Smooth muscle cell (in vitro differentiated cells): ENCODE data around the gene PPBP. TPM values are rescaled to one million over a fixed set of nuclear protein-coding genes. Genes with fewer than 3 reads are reported as not detected.

Source experiments
- DNase-seq: peaks from one replicate; lab custom pipeline; 2025; ENCODE audit not compliant: unreplicated experiment; lab: John Stamatoyannopoulos, UW
- H2AFZ ChIP-seq: fragments of 200-600 bp; sonication (generic); 2 replicates; pipeline ENCODE4 v1.6.0; 2016; ENCODE audit warnings: antibody characterized with exemption, low read depth, mild to moderate bottlenecking
- H3F3A ChIP-seq: fragments of 200-600 bp; sonication (generic); 2 replicates; pipeline ENCODE4 v1.6.0; 2017; ENCODE audit warnings: antibody characterized with exemption, low read depth
- H3K27ac ChIP-seq: fragments of 200-600 bp; sonication (generic); 2 replicates; pipeline ENCODE4 v1.5.1; 2016; ENCODE audit warnings: low read depth, mild to moderate bottlenecking
- H3K27me3 ChIP-seq: fragments of 200-600 bp; sonication (generic); 2 replicates; pipeline ENCODE4 v1.6.1; 2016; ENCODE audit warnings: low read depth, mild to moderate bottlenecking
- H3K36me3 ChIP-seq: fragments of 200-600 bp; sonication (generic); 2 replicates; pipeline ENCODE4 v1.5.1; 2016; ENCODE audit warnings: low read depth
- H3K4me1 ChIP-seq: fragments of 200-600 bp; sonication (generic); 2 replicates; pipeline ENCODE4 v1.5.1; 2016; ENCODE audit warnings: low read depth
- H3K4me2 ChIP-seq: fragments of 200-600 bp; sonication (generic); 2 replicates; pipeline ENCODE4 v1.6.0; 2016; ENCODE audit warnings: mild to moderate bottlenecking
- H3K4me3 ChIP-seq: fragments of 200-600 bp; sonication (generic); 2 replicates; pipeline ENCODE4 v1.5.1; 2016; ENCODE audit warnings: mild to moderate bottlenecking
- H3K79me2 ChIP-seq: fragments of 200-600 bp; sonication (generic); 2 replicates; pipeline ENCODE4 v1.6.0; 2016; ENCODE audit warnings: low read depth, mild to moderate bottlenecking
- H3K9ac ChIP-seq: fragments of 200-600 bp; sonication (generic); 2 replicates; pipeline ENCODE4 v1.6.0; 2016; ENCODE audit warnings: low read depth
- H3K9me3 ChIP-seq: fragments of 200-600 bp; sonication (generic); replicated peaks from 2 replicates; pipeline ENCODE4 v1.5.1; 2016; ENCODE audit warnings: low read depth
- H4K20me1 ChIP-seq: fragments of 200-600 bp; sonication (generic); 2 replicates; pipeline ENCODE4 v1.6.0; 2016; ENCODE audit warnings: low read depth
- WGBS: methylation state at CpG from one replicate; pipeline ENCODE4 v1.1.7; 2016; ENCODE audit warnings: low lambda C conversion rate; 5-methylcytosine and 5-hydroxymethylcytosine counted together
- polyA plus RNA-seq: library from polyadenylated mRNA; unstranded; fragments of >200 nt; fragmentation: Nextera tagmentation; extraction: Ambion mirVana; gene quantifications from 2 replicates; pipeline ENCODE4 v1.2.1, GENCODE V29; 2016
- total RNA-seq: library from RNA; depleted of rRNA; stranded (reverse); fragments of >200 nt; gene quantifications from 2 replicates; pipeline ENCODE4 v1.2.3, GENCODE V29; 2014
- TF ChIP-seq, protein P1 (sequence below): fragments of 200-600 bp; sonication (generic); IDR thresholded peaks from 2 replicates; pipeline ENCODE4 v1.5.1; 2017; ENCODE audit warnings: borderline replicate concordance, mild to moderate bottlenecking, antibody characterized with exemption; ENCODE audit not compliant: insufficient read depth, poor library complexity, severe bottlenecking

PPBP gene
- total and polyA plus RNA-seq, 2 experiments from 2014 or later: not detected

DNA sequence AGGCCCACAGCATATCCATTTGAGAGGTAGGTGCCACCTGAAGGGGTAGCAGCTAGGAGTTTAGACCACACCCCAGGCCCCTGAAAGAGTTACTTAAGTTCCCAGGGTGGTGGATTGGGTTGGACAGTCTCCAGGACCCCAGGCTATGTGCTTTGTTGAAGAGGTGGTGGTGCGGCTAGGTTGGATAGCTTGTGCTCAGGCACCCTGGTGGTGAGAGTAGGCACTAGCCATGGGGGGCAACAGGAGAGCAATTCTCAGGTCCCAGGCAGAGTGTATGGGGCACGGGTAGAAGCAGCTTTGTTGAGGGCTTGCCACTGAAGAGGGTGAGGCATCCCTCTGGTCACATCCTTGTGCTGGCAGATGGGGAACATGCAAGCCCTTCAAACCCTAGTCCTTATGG, 11.8 kb downstream of the PPBP start:
- Histone ChIP-seq H3K36me3 (peaks cover 3% of the 10 kb centered on the region), H3K4me3 (no peak overlapping the region), H3F3A (no peaks in the 10 kb centered on the region), H3K4me1 (peaks cover 8% of the 10 kb centered on the region), H3K9ac (no peak overlapping the region), H3K27me3 (no peaks in the 10 kb centered on the region), H3K27ac (no peak overlapping the region), H3K79me2 (no peaks in the 10 kb centered on the region), H4K20me1 (no peaks in the 10 kb centered on the region), H2AFZ (no peak overlapping the region), H3K9me3 (peaks cover 18% of the 10 kb centered on the region), H3K4me2 (no peak overlapping the region)
- 97% methylated on average over 2 of the region's 2 CpGs for WGBS
- TF ChIP-seq, protein P1, sequence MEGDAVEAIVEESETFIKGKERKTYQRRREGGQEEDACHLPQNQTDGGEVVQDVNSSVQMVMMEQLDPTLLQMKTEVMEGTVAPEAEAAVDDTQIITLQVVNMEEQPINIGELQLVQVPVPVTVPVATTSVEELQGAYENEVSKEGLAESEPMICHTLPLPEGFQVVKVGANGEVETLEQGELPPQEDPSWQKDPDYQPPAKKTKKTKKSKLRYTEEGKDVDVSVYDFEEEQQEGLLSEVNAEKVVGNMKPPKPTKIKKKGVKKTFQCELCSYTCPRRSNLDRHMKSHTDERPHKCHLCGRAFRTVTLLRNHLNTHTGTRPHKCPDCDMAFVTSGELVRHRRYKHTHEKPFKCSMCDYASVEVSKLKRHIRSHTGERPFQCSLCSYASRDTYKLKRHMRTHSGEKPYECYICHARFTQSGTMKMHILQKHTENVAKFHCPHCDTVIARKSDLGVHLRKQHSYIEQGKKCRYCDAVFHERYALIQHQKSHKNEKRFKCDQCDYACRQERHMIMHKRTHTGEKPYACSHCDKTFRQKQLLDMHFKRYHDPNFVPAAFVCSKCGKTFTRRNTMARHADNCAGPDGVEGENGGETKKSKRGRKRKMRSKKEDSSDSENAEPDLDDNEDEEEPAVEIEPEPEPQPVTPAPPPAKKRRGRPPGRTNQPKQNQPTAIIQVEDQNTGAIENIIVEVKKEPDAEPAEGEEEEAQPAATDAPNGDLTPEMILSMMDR: no peak
- DNase-seq: no peak

DNA sequence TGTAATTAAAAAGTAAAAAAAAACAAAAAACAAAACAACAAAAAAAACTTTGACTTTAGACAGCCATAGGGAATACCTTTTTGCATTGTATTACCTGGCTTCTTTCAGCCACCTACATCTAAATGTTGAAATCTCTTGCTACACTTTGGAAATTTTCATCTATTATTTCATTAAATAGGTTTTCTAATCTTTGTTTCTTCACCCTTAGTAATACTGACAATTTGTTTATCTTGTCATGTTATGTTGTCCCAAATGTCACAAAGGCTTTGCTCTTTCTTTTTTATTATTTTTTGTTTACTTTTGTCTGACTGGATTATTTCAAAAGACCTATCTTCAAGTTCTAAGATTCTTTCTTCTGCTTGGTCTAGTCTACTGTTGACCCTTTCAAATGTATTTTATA, 13.6 kb downstream of the PPBP start:
- Histone ChIP-seq H3K27ac (no peak overlapping the region), H3K9ac (no peak overlapping the region), H4K20me1 (no peaks in the 10 kb centered on the region), H3K9me3 (peaks cover 27% of the 10 kb centered on the region), H3K4me1 (peaks cover 8% of the 10 kb centered on the region), H3K4me2 (no peak overlapping the region), H2AFZ (no peak overlapping the region), H3F3A (no peaks in the 10 kb centered on the region), H3K27me3 (no peaks in the 10 kb centered on the region), H3K4me3 (no peak overlapping the region), H3K79me2 (no peaks in the 10 kb centered on the region), H3K36me3 (peaks cover 3% of the 10 kb centered on the region)
- no peak for DNase-seq
- TF ChIP-seq, protein P1: no peak

DNA sequence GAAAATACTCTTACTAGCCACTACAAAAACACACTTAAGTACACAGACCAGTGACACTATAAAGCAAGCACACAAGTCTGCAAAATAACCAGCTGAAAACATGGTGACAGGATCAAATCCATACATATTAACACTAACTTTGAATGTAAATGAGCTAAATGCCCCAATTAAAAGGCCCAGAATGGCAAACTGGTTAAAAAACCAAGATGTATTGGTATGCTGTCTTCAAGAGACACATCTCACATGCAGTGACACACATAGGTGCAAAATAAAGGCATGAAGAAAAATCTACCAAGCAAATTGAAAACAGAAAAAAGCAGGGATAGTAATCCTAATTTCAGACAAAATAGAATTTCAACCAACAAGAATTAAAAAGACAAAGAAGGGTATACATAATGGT, 17.0 kb downstream of the PPBP start:
- no peak for DNase-seq
- Histone ChIP-seq H2AFZ (no peak overlapping the region), H3K36me3 (peaks cover 3% of the 10 kb centered on the region), H3K27me3 (no peaks in the 10 kb centered on the region), H3K4me3 (no peak overlapping the region), H3K27ac (no peak overlapping the region), H3K9ac (no peak overlapping the region), H3F3A (peaks cover 5% of the 10 kb centered on the region), H3K9me3 (peaks cover 27% of the 10 kb centered on the region), H3K79me2 (no peaks in the 10 kb centered on the region), H3K4me1 (no peaks in the 10 kb centered on the region), H4K20me1 (no peaks in the 10 kb centered on the region), H3K4me2 (no peak overlapping the region)
- TF ChIP-seq, protein P1: no peak

DNA sequence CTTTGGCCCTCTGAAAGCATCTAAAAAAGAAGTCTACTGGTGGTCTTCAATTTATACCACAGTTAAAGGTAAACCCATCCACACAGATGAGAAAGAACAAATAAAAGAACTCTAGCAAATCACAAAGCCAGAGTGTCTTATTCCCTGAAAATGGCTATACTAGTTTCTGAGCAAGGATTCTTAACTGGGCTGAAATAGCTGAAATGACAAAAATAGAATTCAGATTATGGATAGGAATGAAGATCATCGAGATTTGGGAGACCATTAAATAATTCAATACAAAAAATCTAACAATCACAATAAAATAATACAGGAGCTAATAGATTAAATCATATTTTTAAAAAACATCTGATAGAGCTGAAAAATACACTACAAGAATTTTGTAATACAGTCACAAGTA, 18.0 kb downstream of the PPBP start:
- no peaks in the 10 kb centered on the region for H3K79me2 ChIP-seq
- TF ChIP-seq, protein P1: no peak
- H3K4me3 ChIP-seq: no peak overlapping the region
- H3K9me3 ChIP-seq: peaks cover 27% of the 10 kb centered on the region
- 93% methylated on average over 1 of the region's 1 CpG for WGBS
- H3F3A ChIP-seq: peaks cover 5% of the 10 kb centered on the region
- no peak for DNase-seq
- H2AFZ ChIP-seq: no peak overlapping the region
- no peaks in the 10 kb centered on the region for H3K27me3 ChIP-seq
- peaks cover 3% of the 10 kb centered on the region for H3K36me3 ChIP-seq
- no peak overlapping the region for H3K4me2 ChIP-seq
- no peaks in the 10 kb centered on the region for H3K4me1 ChIP-seq
- no peak overlapping the region for H3K9ac ChIP-seq
- H4K20me1 ChIP-seq: no peaks in the 10 kb centered on the region
- no peak overlapping the region for H3K27ac ChIP-seq
